ENCODE results near the gene NKPD1.

Gene NKPD1

DNA sequence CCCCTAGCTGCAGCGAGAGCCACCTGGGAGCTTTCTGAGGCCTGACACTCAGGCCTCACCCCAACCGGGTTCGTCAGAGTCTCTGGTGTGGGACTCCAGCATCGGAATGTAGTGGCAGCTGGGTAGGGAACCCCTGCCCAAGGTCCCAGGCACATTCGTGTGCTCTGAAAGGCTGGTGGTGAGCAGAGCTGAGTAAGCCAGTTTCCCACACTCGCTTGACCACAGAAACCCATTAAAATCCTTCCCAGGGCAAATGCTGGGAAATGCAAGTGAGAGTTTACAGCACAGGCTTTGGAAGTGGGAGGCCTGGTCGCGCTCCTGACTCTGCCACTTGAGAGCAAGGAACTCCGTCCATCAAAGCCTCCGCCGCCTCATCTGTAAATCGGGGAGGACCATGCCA is 13.0 kb upstream of the NKPD1 start:
- TF ChIP-seq, protein P1, sequence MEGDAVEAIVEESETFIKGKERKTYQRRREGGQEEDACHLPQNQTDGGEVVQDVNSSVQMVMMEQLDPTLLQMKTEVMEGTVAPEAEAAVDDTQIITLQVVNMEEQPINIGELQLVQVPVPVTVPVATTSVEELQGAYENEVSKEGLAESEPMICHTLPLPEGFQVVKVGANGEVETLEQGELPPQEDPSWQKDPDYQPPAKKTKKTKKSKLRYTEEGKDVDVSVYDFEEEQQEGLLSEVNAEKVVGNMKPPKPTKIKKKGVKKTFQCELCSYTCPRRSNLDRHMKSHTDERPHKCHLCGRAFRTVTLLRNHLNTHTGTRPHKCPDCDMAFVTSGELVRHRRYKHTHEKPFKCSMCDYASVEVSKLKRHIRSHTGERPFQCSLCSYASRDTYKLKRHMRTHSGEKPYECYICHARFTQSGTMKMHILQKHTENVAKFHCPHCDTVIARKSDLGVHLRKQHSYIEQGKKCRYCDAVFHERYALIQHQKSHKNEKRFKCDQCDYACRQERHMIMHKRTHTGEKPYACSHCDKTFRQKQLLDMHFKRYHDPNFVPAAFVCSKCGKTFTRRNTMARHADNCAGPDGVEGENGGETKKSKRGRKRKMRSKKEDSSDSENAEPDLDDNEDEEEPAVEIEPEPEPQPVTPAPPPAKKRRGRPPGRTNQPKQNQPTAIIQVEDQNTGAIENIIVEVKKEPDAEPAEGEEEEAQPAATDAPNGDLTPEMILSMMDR (IDR thresholded peaks at IDR 0.05; ENCODE audit: low read depth, low read length), result no peak
- H3K4me3 ChIP-seq (ENCODE audit: low read depth, low read length), result no peak overlapping the region
- in situ Hi-C loops (cut with HindIII; ENCODE audit: low sequenced_read_pairs), result no loop called here
- peak; percentile 95 for DNase-seq (ENCODE audit: low read depth, low spot score)

GRCh38 chr19:45172611-45173208 is 11.9 kb upstream of the NKPD1 start:
- DNase-seq (ENCODE audit: low read depth, low spot score), result no peak
- H3K4me3 ChIP-seq (ENCODE audit: low read depth, low read length), result no peak overlapping the region
- in situ Hi-C loops (cut with HindIII; ENCODE audit: low sequenced_read_pairs), result no loop called here
- TF ChIP-seq, protein P1 (IDR thresholded peaks at IDR 0.05; ENCODE audit: low read depth, low read length), result no peak

GRCh38 chr19:45172173-45172572 is 11.4 kb upstream of the NKPD1 start:
- no peak overlapping the region for H3K4me3 ChIP-seq (ENCODE audit: low read depth, low read length)
- DNase-seq (ENCODE audit: low read depth, low spot score), result no peak
- TF ChIP-seq, protein P1 (IDR thresholded peaks at IDR 0.05; ENCODE audit: low read depth, low read length), result no peak
- in situ Hi-C loops (cut with HindIII; ENCODE audit: low sequenced_read_pairs), result no loop called here

DNA sequence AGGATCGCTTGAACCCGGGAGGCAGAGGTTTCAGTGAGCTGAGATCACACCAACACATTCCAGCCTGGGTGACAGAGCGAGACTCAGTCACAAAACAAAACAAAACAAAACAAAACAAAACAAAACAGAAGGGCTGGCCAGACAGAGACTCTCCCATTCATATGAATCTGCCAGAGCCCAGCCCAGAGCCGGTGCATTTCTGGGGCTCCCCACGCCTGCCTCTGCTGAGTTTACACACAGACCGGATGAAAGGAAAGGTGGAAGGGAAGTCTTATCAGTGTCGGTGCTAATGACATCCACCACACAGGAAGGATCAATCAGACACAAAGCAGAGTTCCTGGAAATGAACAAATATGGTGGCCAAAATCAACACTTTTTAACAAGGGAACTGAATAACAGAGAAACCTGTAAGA is 10.4 kb upstream of the NKPD1 start:
- no peak overlapping the region for H3K4me3 ChIP-seq (ENCODE audit: low read depth, low read length)
- TF ChIP-seq, protein P1 (IDR thresholded peaks at IDR 0.05; ENCODE audit: low read depth, low read length), result no peak
- DNase-seq (ENCODE audit: low read depth, low spot score), result no peak
- in situ Hi-C loops (cut with HindIII; ENCODE audit: low sequenced_read_pairs), result no loop called here

DNA sequence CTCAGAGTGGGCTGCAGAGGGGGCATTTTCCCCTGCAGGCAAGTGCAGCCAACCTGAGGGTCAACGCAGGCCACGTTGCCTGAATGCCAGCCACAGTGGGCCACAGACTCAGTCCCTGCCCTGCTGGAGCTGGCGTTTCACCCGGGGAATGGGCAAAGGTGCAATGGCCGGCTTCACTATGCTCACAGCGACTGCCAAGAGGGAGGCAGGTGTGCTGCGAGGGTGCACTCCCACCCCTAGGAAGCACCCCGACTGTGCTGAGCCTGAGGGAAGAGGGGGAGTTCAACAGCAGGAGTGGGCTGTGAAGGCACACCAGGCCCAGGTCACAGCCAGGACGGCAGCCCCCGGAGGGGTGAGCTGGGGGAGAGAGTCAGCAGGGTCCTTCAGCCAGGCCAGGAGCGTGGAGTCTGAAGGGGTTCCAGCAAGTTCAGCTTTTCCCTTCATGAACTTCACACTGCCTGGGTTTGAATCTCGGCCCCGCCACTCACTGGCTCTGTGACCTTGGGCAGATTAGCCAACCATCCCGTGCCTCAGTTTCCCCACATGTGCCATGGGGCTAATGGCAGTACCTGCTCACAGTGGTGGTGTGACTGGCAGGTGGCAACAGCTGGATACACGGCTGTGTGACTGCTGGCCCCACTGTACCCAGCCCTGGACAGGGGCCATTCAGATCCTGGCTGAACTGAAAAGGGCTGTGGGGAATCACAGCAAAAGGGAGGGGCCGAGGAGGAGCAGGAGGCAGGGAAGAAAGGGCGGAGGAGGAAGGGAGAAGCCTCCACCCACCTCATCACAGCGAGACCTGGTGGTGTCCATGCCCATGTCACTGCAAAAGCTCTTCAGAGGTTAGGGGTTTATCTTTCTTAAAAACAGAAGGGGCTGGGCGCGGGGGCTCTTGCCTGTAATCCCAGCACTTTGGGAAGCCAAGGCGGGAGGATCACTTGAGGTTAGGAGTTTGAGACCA is 9.6 kb upstream of the NKPD1 start:
- TF ChIP-seq, protein P1 (IDR thresholded peaks at IDR 0.05; ENCODE audit: low read depth, low read length), result no peak
- DNase-seq (ENCODE audit: low read depth, low spot score), result no peak
- in situ Hi-C loops (cut with HindIII; ENCODE audit: low sequenced_read_pairs), result no loop called here
- no peak overlapping the region for H3K4me3 ChIP-seq (ENCODE audit: low read depth, low read length)

DNA sequence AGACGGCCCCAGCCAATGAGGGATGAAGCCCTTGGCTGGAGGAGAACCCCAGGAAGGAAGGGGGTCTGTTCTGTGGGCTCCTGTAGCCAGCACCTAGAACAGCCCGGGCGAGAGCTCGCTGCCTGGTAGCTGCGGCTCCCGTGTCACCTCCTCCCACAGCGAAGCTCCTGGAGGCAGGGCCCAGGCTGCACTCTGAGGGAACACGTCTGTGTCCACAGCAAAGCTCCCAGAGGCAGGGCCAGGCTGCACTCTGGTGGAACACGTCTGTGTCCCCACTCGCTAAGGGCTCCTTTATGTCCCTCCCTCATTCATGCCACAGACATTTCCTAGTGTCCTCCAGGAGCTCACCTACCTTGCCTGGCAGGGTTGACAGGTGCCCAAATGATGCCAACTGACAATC is 8.8 kb upstream of the NKPD1 start:
- no peak for DNase-seq (ENCODE audit: low read depth, low spot score)
- TF ChIP-seq, protein P1 (IDR thresholded peaks at IDR 0.05; ENCODE audit: low read depth, low read length), result no peak
- H3K4me3 ChIP-seq (ENCODE audit: low read depth, low read length), result no peak overlapping the region
- in situ Hi-C loops (cut with HindIII; ENCODE audit: low sequenced_read_pairs), result no loop called here
